ENCODE data around the gene CACNA1D. TPM values are rescaled to one million over a fixed set of nuclear protein-coding genes. Genes with fewer than 3 reads are reported as not detected.
"Not testable (repeated sequence)": the region's sequence is repeated elsewhere in the genome, so short reads cannot be mapped to it uniquely, and the experiment has no call there.

Gene CACNA1D
- polyA plus RNA-seq, result 1 to 10 TPM in 2 of 3 donors, under 1 TPM in 1; 0.18 to 2.1 (median 1.5) TPM

GRCh38 chr3:53493963-53494791 is at the start of gene CACNA1D:
Gene CACNA1D (plus strand): TSS chr3:53494611. CDS start chr3:53495167, 556 bp downstream.
- WGBS, 3 donors, result 0 to 2% (median 1%) methylated on average over 69 to 122 of the region's 122 CpGs
- H3K27ac ChIP-seq (ENCODE audit: low read depth, low read length), result no peak within 1 kb of the TSS

- no peak overlapping the region for H3K27ac ChIP-seq (ENCODE audit: low read depth, low read length)
These were observed 37.3 kb upstream of the CACNA1D start for GRCh38 chr3:53457068-53457467.

GRCh38 chr3:53460326-53460725 is 34.1 kb upstream of the CACNA1D start:
- WGBS, 3 donors, result 79 to 100% (median 85%) methylated on average over 1 of the region's 1 CpG
- H3K27ac ChIP-seq (ENCODE audit: low read depth, low read length), result no peak overlapping the region

GRCh38 chr3:53464424-53464823 is 30.0 kb upstream of the CACNA1D start:
- no peak overlapping the region for H3K27ac ChIP-seq (ENCODE audit: low read depth, low read length)
- 77 to 98% (median 91%) methylated on average over 3 of the region's 3 CpGs for WGBS, 3 donors

DNA sequence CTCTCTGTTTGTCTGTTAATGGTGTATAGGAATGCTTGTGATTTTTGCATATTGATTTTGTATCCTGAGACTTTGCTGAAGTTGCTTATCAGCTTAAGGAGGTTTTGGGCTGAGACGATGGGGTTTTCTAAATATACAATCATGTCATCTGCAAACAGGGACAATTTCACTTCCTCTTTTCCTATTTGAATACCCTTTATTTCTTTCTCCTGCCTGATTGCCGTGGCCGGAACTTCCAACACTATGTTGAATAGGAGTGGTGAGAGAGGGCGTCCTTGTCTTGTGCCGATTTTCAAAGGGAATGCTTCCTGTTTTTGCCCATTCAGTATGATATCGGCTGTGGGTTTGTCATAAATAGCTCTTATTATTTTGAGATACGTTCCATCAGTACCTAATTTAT is 24.7 kb upstream of the CACNA1D start:
- 77 to 83% (median 78%) methylated on average over 7 of the region's 7 CpGs for WGBS, 3 donors
- not testable (repeated sequence) for H3K27ac ChIP-seq (ENCODE audit: low read depth, low read length)

DNA sequence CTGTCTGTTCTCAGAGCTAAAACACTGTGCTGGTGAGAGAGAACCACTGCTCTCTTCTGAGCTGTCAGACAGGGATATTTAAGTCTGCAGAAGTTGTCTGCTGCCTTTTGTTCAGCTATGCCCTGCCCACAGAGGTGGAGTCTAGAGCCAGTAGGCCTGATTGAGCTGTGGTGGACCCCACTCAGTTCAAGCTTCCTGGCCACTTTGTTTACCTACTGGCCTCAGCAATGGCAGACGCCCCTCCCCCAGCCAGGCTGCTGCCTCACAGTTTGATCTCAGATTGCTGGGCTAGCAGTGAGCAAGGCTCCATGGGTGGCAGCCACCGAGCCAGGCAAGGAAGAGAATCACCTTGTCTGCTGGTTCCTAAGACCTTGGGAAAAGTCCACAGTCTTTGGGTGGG is 21.0 kb upstream of the CACNA1D start:
- no peak overlapping the region for H3K27ac ChIP-seq (ENCODE audit: low read depth, low read length)
- WGBS, 3 donors, result 59 to 62% (median 61%) methylated on average over 2 of the region's 2 CpGs

DNA sequence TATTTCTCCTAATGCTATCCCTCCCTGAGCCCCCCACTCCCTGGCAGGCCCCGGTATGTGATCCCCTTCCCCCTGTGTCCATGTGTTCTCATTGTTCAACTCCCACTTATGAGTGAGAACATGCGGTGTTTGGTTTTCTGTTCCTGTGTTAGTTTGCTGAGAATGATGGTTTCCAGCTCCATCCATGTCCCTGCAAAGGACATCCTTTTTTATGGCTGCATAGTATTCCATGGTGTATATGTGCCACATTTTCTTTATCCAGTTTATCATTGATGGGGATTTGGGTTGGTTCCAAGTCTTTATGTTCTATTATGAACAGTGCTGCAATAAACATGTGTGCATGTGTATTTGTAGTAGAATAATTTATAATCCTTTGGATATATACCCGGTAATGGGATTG is 18.0 kb upstream of the CACNA1D start:
- H3K27ac ChIP-seq (ENCODE audit: low read depth, low read length), result not testable (repeated sequence)
- 79 to 98% (median 94%) methylated on average over 3 of the region's 3 CpGs for WGBS, 3 donors

GRCh38 chr3:53477689-53478088 is 16.7 kb upstream of the CACNA1D start:
- H3K27ac ChIP-seq (ENCODE audit: low read depth, low read length), result not testable (repeated sequence)
- WGBS, 3 donors, result 58 to 84% (median 79%) methylated on average over 1 of the region's 1 CpG

- H3K27ac ChIP-seq (ENCODE audit: low read depth, low read length), result no peak overlapping the region
- 29 to 55% (median 51%) methylated on average over 1 of the region's 1 CpG for WGBS, 3 donors
These were observed 16.1 kb upstream of the CACNA1D start for GRCh38 chr3:53478166-53478830.

GRCh38 chr3:53478921-53479664 is 15.3 kb upstream of the CACNA1D start:
- 61 to 69% (median 63%) methylated on average over 4 of the region's 4 CpGs for WGBS, 3 donors
- no peak overlapping the region for H3K27ac ChIP-seq (ENCODE audit: low read depth, low read length)

DNA sequence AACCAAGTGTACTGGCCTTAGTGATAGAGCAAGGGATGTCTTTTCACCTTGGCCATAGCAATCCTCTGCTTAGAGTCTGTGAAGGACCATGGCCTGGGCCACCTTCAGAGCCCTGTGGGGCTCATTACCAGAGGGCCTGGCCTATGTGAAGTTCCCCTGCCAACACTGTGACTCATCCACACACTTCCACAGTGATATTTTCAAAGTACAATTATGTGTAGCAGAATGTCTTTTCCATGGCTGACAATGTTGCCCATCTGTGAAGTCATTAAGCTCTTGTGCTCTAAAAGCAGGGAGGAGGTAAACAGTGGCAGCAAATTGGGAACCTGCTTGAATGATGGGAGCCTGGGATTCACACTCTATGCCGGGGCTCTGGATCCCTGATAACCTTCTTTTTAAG is 12.2 kb upstream of the CACNA1D start:
- H3K27ac ChIP-seq (ENCODE audit: low read depth, low read length), result no peak overlapping the region
- WGBS, 3 donors, result 76 to 91% (median 88%) methylated on average over 1 of the region's 1 CpG

DNA sequence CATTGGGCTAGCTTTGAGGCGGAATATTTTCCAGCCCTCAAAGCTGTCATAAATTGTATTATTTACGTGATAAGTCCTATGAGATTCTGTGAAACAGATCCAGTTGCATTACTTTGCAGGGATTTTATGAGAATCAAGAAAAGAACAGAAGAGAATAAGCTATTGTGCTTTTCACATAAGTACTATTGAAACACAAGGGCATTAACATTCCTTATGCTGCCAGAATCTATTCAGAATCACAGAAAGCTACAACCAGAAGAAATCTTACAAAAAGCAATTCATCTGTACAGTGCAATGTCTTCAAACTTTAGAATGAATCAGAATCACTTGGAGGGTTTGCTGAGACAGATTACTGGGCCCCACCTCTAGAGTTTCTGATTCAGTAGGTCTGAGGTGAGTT is 10.6 kb upstream of the CACNA1D start:
- no peak overlapping the region for H3K27ac ChIP-seq (ENCODE audit: low read depth, low read length)
- WGBS, 3 donors, result 76 to 84% (median 82%) methylated on average over 2 of the region's 2 CpGs

DNA sequence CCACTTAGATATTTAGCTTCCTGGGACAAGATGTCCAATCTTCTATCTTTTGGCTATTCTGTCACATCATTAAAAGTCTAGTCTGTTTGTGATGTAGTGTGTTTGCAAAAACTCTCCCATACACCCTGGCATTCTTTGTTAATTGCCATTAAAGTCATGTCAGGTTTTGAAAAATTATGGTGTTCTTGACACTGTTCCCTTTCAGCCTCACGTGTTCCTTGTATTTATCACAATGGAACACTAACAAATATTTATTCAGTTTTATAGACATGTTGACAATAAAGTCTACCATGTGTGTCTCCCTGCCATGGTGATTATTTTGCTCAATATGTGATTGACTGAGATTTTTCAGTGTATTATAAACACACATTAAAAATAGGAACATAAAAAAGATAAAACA is 9.4 kb upstream of the CACNA1D start:
- H3K27ac ChIP-seq (ENCODE audit: low read depth, low read length), result no peak overlapping the region
- 19 to 68% (median 56%) methylated on average over 1 of the region's 1 CpG for WGBS, 3 donors

- no peak overlapping the region for H3K27ac ChIP-seq (ENCODE audit: low read depth, low read length)
- WGBS, 3 donors, result 41 to 50% (median 45%) methylated on average over 3 of the region's 3 CpGs
These were observed 8.6 kb upstream of the CACNA1D start for GRCh38 chr3:53485675-53486403.

- H3K27ac ChIP-seq (ENCODE audit: low read depth, low read length), result no peak overlapping the region
- WGBS, 3 donors, result 88 to 90% (median 90%) methylated on average over 6 of the region's 6 CpGs
These were observed 7.3 kb upstream of the CACNA1D start for GRCh38 chr3:53486961-53487654.

- H3K27ac ChIP-seq (ENCODE audit: low read depth, low read length), result no peak overlapping the region
- WGBS, 3 donors, result 93 to 98% (median 94%) methylated on average over 2 of the region's 2 CpGs
These were observed 5.0 kb upstream of the CACNA1D start for GRCh38 chr3:53489386-53489785.

- 55 to 64% (median 64%) methylated on average over 7 of the region's 7 CpGs for WGBS, 3 donors
- no peak overlapping the region for H3K27ac ChIP-seq (ENCODE audit: low read depth, low read length)
These were observed 4.5 kb upstream of the CACNA1D start for GRCh38 chr3:53489787-53490458.
